Epithelial cell of esophagus (primary cell): Measurements from ENCODE around the gene GALNT16.

Experiments
- DNase-seq: peaks from one replicate; pipeline ENCODE4 v3.0.0; 2010; ENCODE audit warnings: low read depth
- H3K4me3 ChIP-seq: 2 replicates; pipeline ENCODE4 v1.5.1; 2011; ENCODE audit warnings: mild to moderate bottlenecking, low read length, control low read depth
- TF ChIP-seq, protein P1 (sequence below): IDR thresholded peaks from 2 replicates; pipeline ENCODE4 v1.5.1; 2011; ENCODE audit warnings: low read depth, mild to moderate bottlenecking, low read length, control low read depth, inconsistent platforms; ENCODE audit not compliant: insufficient read depth; ENCODE audit errors: missing control alignments

The GALNT16 gene

DNA sequence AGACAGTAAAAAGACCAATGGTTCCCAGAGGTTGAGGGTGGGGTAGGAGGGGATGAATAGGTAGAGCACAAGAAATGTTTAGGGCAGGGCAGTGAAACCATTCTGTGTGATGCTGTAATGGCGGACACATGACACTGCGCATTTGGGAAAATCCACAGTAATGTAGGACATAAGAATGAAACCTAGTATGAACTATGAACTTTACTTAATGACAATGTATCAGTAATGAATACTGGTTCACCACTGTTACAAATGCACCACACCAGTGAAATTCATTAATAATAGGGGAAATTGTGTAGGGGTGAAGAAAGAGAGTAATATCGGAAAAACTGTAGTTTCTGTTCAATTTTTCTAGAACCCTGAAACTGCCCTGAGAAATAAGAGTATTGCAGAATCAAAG lies 132.5 kb downstream of the GALNT16 start:
- TF ChIP-seq, protein P1, sequence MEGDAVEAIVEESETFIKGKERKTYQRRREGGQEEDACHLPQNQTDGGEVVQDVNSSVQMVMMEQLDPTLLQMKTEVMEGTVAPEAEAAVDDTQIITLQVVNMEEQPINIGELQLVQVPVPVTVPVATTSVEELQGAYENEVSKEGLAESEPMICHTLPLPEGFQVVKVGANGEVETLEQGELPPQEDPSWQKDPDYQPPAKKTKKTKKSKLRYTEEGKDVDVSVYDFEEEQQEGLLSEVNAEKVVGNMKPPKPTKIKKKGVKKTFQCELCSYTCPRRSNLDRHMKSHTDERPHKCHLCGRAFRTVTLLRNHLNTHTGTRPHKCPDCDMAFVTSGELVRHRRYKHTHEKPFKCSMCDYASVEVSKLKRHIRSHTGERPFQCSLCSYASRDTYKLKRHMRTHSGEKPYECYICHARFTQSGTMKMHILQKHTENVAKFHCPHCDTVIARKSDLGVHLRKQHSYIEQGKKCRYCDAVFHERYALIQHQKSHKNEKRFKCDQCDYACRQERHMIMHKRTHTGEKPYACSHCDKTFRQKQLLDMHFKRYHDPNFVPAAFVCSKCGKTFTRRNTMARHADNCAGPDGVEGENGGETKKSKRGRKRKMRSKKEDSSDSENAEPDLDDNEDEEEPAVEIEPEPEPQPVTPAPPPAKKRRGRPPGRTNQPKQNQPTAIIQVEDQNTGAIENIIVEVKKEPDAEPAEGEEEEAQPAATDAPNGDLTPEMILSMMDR = no peak
- DNase-seq = no peak
- H3K4me3 ChIP-seq = no peak overlapping the region

DNA sequence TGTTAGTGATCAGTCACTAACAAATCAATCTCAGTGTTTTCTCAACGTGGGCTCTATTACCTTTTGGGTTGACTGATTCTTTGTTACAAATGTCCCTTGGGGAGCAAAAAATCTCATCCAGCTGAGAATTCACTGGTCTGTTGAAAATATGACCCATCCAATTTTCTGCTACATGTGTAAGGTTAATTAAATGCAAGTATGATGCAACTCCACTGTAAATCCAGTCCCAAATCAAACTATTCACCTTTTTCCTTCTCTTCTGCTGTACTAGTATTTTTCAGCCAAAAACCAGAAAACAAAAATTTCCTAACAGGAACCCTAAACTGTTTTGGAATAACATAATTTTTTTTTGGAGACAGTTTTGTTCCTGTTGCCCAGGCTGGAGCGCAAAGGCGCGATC lies 136.0 kb downstream of the GALNT16 start:
- DNase-seq = no peak
- TF ChIP-seq, protein P1 = no peak

DNA sequence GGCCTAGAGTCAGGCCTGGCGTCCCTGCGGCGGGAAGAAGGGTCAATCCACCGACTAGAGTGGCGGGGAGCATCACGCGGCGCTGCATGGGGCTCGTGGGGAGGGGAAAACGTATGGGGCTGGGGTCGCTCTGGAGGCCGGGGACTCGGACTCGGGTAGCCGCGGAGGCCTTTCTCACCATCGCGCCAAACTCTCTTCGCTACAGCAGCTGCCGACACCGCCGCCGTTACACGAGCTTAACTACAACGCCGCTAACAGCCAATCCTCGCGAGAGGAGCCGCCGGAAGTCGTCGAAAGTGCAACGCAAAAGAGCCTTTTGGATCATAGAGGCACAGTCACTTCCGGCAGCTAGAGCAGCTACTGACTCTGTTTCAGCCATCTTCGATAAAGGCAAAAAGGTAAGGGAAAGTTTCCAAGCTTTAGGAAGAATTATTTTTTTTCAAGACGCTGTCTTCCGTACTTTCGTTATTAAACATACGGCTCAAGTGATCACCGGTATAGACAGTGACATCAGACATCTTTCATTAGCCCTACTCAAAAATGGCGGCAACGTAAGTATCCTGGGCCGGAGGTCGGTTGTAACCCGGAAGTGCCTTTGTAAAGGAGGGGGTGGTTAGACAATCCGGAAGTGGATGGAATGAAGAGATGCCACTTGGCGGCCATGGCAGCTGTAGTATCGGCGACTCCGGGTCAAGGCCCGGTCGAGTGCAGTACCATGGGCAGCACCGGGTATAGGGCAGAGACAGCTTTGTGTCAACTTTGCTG lies 138.3 kb downstream of the GALNT16 start, which contains the start of the genes ERH and SLC39A9:
Gene ERH, minus strand, starts transcription at position 247 of the 765 bp plus-strand sequence. Its CDS starts 66 bp downstream, at position 181.
Gene SLC39A9, plus strand, starts transcription at position 640 of the 765 bp plus-strand sequence. CDS start 678 bp downstream, outside the sequence.
- peak; percentile 97 for DNase-seq
- peak within 1 kb of the TSS; percentile 98 for H3K4me3 ChIP-seq
- TF ChIP-seq, protein P1 = peak; percentile 5

More for the DNA sequence above, 136.0 kb downstream of the GALNT16 start:
- H3K4me3 ChIP-seq = no peak overlapping the region

DNA sequence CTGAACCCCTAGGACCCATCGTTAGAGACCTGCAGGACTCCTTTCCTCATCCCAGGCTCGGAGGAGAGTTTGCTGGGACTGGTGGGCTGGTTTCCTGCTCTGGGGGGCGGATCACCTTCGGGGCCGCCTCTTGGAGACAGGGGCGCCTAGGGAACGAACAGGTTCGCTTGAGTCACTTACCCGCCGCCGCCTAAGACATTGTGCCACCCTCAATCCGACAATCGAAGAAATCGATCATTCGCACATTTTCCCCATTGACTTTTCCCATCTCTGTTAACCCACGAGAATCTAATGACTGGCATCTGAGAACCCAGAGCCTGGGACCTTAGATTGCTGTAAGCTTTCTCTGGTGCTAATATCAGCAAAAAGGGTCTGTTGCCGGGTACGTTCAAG lies 138.9 kb downstream of the GALNT16 start:
- no peak for DNase-seq
- TF ChIP-seq, protein P1 = no peak
- H3K4me3 ChIP-seq = peak overlapping the region; percentile 98

DNA sequence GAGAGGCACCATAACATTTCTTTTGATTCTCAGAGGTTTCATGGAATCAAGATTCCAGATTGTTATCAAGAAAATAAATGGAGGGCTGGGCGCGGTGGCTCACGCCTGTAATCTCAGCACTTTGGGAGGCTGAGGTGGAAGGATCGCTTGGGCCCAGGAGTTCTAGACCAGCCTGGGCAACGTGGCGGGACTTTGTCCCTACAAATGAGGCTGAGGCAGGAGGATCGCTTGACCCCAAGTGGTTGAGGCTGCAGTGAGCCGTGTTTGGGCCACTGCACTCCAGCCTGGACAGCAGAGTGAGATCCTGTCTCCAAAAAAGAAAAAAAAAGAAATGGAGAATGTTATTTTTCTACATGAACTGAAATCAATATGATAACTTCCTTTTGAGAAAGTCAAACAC lies 139.8 kb downstream of the GALNT16 start:
- H3K4me3 ChIP-seq = peak overlapping the region; percentile 98
- no peak for DNase-seq
- TF ChIP-seq, protein P1 = no peak

DNA sequence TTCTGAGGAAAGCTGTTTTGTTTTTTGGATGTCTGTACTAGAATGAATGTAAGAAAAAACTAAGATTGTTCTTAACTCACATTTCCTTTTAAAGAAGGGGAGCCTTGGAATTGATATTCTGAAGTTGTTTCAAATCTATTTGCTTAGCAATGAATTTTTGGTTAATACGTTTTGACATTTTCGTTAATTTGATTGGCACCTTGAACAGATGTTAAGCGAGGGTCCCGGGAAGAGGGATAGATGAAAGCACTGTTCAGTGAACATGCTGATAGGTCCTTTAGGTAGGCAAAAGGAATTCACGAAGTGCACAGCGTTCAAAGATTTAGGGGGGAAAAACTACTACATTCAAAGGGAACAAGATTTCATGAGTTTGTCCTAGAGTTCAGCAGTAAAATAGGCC lies 140.2 kb downstream of the GALNT16 start:
- DNase-seq = no peak
- TF ChIP-seq, protein P1 = no peak
- peak overlapping the region; percentile 98 for H3K4me3 ChIP-seq
